ENCODE results near the gene ALPI. TPM values are rescaled to one million over a fixed set of nuclear protein-coding genes. Genes with fewer than 3 reads are reported as not detected.

ALPI gene
- total and polyA plus RNA-seq, 5 donors = not detected

DNA sequence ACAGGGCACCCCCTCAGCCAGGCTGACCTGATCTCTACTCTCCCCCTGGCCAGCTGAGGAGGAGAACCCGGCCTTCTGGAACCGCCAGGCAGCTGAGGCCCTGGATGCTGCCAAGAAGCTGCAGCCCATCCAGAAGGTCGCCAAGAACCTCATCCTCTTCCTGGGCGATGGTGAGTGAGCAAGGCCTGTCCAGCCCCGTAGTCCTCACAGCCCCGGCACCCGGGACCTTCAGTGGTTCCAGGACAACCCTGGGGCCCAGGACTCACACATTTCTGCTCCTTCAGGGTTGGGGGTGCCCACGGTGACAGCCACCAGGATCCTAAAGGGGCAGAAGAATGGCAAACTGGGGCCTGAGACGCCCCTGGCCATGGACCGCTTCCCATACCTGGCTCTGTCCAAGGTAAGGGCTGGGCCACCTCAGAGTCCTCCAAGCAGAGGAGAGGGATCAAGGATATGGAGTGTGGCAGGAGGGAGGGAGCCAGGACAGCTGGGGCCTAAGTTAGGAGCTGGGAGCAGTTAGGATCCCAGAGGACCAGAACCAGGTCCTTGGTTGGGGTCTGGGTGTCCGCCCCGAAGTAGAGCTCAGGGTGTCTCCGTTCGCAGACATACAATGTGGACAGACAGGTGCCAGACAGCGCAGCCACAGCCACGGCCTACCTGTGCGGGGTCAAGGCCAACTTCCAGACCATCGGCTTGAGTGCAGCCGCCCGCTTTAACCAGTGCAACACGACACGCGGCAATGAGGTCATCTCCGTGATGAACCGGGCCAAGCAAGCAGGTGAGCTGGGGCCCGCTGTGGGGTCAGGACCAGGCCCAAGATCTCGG lies 555 bp downstream of the ALPI start:
- Histone ChIP-seq H3K4me3 (ENCODE audit: low read length) (no peak overlapping the region), H3K27me3 (ENCODE audit: control insufficient read depth, insufficient read depth) (no peaks in the 10 kb centered on the region), H3K27ac (ENCODE audit: low read length) (no peak overlapping the region), H3K9me3 (ENCODE audit: control insufficient read depth, low read length) (no peaks in the 10 kb centered on the region), H3K4me1 (ENCODE audit: control insufficient read depth, insufficient read depth, low read length) (no peaks in the 10 kb centered on the region)
- ATAC-seq (no peak), DNase-seq (no peak)
- WGBS = 90% methylated on average over 27 of the region's 27 CpGs
- intact Hi-C loops (cut with DNase I) = no loop called here

DNA sequence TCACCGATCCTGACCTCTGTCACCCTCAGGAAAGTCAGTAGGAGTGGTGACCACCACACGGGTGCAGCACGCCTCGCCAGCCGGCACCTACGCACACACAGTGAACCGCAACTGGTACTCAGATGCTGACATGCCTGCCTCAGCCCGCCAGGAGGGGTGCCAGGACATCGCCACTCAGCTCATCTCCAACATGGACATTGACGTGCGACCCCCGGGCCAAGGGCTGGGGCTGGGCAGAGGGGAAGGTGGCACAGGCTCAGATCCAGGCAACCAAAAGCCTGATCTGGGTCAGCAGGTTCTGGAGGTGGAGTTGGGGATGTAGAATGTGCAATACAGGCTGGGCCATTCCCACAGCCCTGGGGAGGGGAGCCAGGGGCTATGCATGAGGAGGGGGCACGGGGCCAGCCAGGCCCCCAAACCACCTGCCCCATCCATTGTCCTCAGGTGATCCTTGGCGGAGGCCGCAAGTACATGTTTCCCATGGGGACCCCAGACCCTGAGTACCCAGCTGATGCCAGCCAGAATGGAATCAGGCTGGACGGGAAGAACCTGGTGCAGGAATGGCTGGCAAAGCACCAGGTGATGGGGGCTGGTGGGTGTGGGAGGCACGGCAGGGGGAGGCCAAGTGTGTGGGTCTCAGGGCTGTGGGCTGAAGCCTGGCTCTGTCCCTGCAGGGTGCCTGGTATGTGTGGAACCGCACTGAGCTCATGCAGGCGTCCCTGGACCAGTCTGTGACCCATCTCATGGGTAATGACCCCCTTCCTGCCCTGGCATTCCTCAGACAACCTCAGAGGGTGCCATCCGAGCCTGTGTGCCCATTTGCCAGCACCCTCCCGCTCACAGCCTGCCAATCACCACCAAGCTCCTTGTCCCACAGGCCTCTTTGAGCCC lies 1.4 kb downstream of the ALPI start:
- Histone ChIP-seq H3K27ac (ENCODE audit: low read length) (no peak overlapping the region), H3K4me1 (ENCODE audit: control insufficient read depth, insufficient read depth, low read length) (no peaks in the 10 kb centered on the region), H3K9me3 (ENCODE audit: control insufficient read depth, low read length) (no peaks in the 10 kb centered on the region), H3K4me3 (ENCODE audit: low read length) (no peak overlapping the region), H3K27me3 (ENCODE audit: control insufficient read depth, insufficient read depth) (no peaks in the 10 kb centered on the region)
- 84% methylated on average over 21 of the region's 21 CpGs for WGBS
- intact Hi-C loops (cut with DNase I) = no loop called here
- ATAC-seq = no peak
- DNase-seq = no peak

- Histone ChIP-seq H3K27ac (ENCODE audit: low read length) (no peak overlapping the region), H3K4me1 (ENCODE audit: control insufficient read depth, insufficient read depth, low read length) (no peaks in the 10 kb centered on the region), H3K4me3 (ENCODE audit: low read length) (no peak overlapping the region), H3K27me3 (ENCODE audit: control insufficient read depth, insufficient read depth) (no peaks in the 10 kb centered on the region), H3K9me3 (ENCODE audit: control insufficient read depth, low read length) (no peaks in the 10 kb centered on the region)
- intact Hi-C loops (cut with DNase I) = no loop called here
- DNase-seq (no peak), ATAC-seq (no peak)
- WGBS = 87% methylated on average over 25 of the region's 25 CpGs
Observed at GRCh38 chr2:232458051-232458660, 2.2 kb downstream of the ALPI start.

DNA sequence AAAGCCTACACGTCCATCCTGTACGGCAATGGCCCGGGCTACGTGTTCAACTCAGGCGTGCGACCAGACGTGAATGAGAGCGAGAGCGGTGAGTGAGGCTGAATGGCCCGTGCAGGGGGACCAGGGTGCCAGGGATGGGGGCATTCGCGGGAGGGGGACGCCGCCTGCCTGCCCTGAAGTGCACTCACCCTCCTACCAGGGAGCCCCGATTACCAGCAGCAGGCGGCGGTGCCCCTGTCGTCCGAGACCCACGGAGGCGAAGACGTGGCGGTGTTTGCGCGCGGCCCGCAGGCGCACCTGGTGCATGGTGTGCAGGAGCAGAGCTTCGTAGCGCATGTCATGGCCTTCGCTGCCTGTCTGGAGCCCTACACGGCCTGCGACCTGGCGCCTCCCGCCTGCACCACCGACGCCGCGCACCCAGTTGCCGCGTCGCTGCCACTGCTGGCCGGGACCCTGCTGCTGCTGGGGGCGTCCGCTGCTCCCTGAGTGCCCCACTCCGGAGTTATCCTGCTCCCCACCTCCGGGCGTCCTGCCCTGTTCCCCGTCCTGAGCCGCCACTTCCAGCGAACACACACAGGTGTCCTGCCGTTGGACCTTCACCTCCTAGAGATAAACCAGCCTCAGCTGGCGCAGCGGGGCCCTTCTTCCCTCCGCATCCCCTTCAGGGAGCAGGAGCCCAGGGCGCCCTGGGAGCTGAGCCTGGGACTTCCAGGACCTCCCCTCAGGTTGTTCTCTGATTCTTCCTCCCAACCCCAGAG lies 2.9 kb downstream of the ALPI start:
- DNase-seq (no peak), ATAC-seq (no peak)
- no peaks in the 10 kb centered on the region for H3K4me1 ChIP-seq (ENCODE audit: control insufficient read depth, insufficient read depth, low read length)
- no peak overlapping the region for H3K4me3 ChIP-seq (ENCODE audit: low read length)
- no peaks in the 10 kb centered on the region for H3K9me3 ChIP-seq (ENCODE audit: control insufficient read depth, low read length)
- intact Hi-C loops (cut with DNase I) = no loop called here
- no peaks in the 10 kb centered on the region for H3K27me3 ChIP-seq (ENCODE audit: control insufficient read depth, insufficient read depth)
- 45% methylated on average over 56 of the region's 56 CpGs for WGBS
- H3K27ac ChIP-seq (ENCODE audit: low read length) = no peak overlapping the region

GRCh38 chr2:232459419-232460035 lies 3.6 kb downstream of the ALPI start:
- WGBS = 83% methylated on average over 11 of the region's 11 CpGs
- H3K9me3 ChIP-seq (ENCODE audit: control insufficient read depth, low read length) = no peaks in the 10 kb centered on the region
- ATAC-seq (no peak), DNase-seq (no peak)
- H3K27ac ChIP-seq (ENCODE audit: low read length) = no peak overlapping the region
- no peak overlapping the region for H3K4me3 ChIP-seq (ENCODE audit: low read length)
- no peaks in the 10 kb centered on the region for H3K4me1 ChIP-seq (ENCODE audit: control insufficient read depth, insufficient read depth, low read length)
- H3K27me3 ChIP-seq (ENCODE audit: control insufficient read depth, insufficient read depth) = no peaks in the 10 kb centered on the region
- intact Hi-C loops (cut with DNase I) = no loop called here

GRCh38 chr2:232460171-232460570 lies 4.2 kb downstream of the ALPI start:
- Histone ChIP-seq H3K4me3 (ENCODE audit: low read length) (no peak overlapping the region), H3K4me1 (ENCODE audit: control insufficient read depth, insufficient read depth, low read length) (no peaks in the 10 kb centered on the region), H3K27me3 (ENCODE audit: control insufficient read depth, insufficient read depth) (no peaks in the 10 kb centered on the region), H3K9me3 (ENCODE audit: control insufficient read depth, low read length) (no peaks in the 10 kb centered on the region), H3K27ac (ENCODE audit: low read length) (no peak overlapping the region)
- no peak for ATAC-seq
- intact Hi-C loops (cut with DNase I) = no loop called here
- no peak for DNase-seq
- WGBS = 72% methylated on average over 2 of the region's 2 CpGs

DNA sequence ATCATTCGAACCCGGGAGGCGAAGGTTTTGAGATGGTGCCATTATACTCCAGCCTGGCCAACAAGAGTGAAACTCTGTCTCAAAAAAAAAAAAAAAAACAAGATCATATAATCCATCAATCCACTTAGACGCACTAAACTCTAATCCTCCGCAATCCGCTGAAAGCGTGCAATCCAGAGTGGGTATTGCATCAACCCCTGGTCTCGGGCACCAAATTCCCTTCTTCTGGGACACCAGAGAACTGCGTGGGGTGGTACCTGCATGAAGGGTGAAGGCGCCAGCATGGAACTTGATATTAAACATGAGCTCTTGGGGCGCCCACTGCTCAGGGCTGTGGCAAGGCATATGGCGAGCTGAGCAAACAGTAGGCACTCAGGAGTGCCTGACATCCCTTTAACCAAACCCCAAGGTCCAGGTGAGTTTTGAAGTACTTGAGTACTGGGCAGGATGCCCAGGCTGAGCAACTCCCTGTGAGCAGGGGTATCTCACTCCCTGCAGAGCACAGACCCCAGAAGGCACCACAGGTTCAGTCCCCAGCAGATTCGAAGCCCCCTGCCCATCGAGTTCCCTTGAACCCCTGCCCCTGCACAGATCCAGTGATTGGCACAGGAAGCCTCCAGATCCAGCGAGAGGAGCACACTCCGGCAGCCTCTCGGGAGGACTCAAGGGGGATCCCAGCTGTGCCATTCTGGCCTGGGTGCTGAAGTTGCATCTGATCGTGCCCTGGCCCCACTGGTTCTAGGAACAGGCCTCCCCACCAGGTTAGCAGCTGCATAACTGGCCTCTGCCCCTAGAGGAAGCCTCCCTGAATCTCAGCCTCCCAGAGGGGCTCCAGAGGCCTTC lies 8.0 kb downstream of the ALPI start:
- WGBS = 85% methylated on average over 18 of the region's 18 CpGs
- Histone ChIP-seq H3K9me3 (ENCODE audit: control insufficient read depth, low read length) (no peaks in the 10 kb centered on the region), H3K27ac (ENCODE audit: low read length) (no peak overlapping the region), H3K4me3 (ENCODE audit: low read length) (no peak overlapping the region), H3K27me3 (ENCODE audit: control insufficient read depth, insufficient read depth) (no peaks in the 10 kb centered on the region), H3K4me1 (ENCODE audit: control insufficient read depth, insufficient read depth, low read length) (no peaks in the 10 kb centered on the region)
- intact Hi-C loops (cut with DNase I) = no loop called here
- no peak for DNase-seq
- ATAC-seq = peak in 1 of 2 donors; percentile 22

DNA sequence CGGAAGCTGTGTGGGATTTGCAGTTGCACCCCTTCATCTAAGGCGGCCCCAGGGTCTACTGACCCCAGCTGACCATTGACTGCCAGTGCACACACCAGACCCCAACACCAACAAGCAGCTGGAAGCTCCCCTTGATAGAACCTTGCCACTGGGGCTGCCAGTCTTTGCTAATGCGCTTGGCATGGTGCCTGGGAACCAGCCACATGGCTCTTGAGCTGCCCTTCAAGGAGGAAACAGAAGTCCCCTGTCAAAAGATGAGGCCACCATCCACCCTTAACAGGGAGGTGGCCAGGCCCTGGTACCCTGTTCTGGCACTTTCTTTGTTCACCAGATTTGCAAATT lies 8.6 kb downstream of the ALPI start:
- DNase-seq = no peak
- Histone ChIP-seq H3K9me3 (ENCODE audit: control insufficient read depth, low read length) (no peaks in the 10 kb centered on the region), H3K27ac (ENCODE audit: low read length) (no peak overlapping the region), H3K27me3 (ENCODE audit: control insufficient read depth, insufficient read depth) (no peaks in the 10 kb centered on the region), H3K4me1 (ENCODE audit: control insufficient read depth, insufficient read depth, low read length) (no peaks in the 10 kb centered on the region), H3K4me3 (ENCODE audit: low read length) (no peak overlapping the region)
- intact Hi-C loops (cut with DNase I) = no loop called here
- no peak for ATAC-seq
- 83% methylated on average over 3 of the region's 3 CpGs for WGBS

DNA sequence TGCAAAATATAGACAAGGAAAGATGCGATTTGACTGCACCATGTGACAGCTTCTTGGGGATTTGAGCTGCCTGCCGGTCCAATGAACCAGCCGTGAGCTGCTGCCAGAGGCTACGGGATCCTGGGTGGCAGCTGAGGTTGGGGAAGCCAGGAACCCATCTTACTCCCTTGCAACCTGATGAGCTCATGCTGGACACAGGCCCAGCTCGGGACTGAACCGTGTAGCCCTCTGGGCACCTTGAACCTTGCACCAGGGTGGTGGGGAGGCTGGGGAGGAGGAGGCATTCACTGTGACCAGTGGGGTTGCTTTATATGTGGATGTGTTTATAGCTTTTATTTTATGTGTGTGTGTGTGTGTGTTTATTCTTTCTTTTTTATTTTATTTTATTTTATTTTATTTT lies 9.1 kb downstream of the ALPI start:
- Histone ChIP-seq H3K4me1 (ENCODE audit: control insufficient read depth, insufficient read depth, low read length) (no peaks in the 10 kb centered on the region), H3K27me3 (ENCODE audit: control insufficient read depth, insufficient read depth) (no peaks in the 10 kb centered on the region), H3K4me3 (ENCODE audit: low read length) (no peak overlapping the region), H3K9me3 (ENCODE audit: control insufficient read depth, low read length) (no peaks in the 10 kb centered on the region), H3K27ac (ENCODE audit: low read length) (no peak overlapping the region)
- WGBS = 72% methylated on average over 6 of the region's 6 CpGs
- intact Hi-C loops (cut with DNase I) = no loop called here
- no peak for DNase-seq
- ATAC-seq = no peak

DNA sequence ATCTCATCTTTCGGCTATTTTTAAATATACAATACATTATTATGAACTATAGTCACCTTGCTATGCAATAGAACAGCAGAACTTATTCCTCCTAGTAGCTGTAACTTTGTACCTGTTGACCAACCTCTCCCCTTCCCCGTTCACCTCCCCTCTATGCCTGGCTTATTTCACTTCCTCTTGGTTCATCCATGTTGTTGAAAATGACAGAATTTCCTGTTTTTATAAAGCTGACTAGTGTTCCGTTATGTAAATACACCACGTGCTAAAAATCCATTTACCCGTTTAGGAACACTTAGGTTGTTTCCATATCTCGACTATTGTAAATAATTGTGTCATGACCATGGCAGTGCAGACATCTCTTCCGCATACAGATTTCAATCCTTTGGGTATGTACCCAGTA lies 10.3 kb downstream of the ALPI start:
- Histone ChIP-seq H3K27ac (ENCODE audit: low read length) (no peak overlapping the region), H3K27me3 (ENCODE audit: control insufficient read depth, insufficient read depth) (no peaks in the 10 kb centered on the region), H3K4me3 (ENCODE audit: low read length) (no peak overlapping the region), H3K4me1 (ENCODE audit: control insufficient read depth, insufficient read depth, low read length) (no peaks in the 10 kb centered on the region), H3K9me3 (ENCODE audit: control insufficient read depth, low read length) (no peaks in the 10 kb centered on the region)
- DNase-seq = no peak
- ATAC-seq = no peak
- intact Hi-C loops (cut with DNase I) = no loop called here
- 68% methylated on average over 7 of the region's 7 CpGs for WGBS

Measured in right cardiac atrium (tissue), 5 donors.